Measurements from ENCODE around the gene KRTAP1-1. TPM values are rescaled to one million over a fixed set of nuclear protein-coding genes. Genes with fewer than 3 reads are reported as not detected.

KRTAP1-1 gene
- total RNA-seq, 1 experiment from 2014 or later: not detected

- Mint-ChIP-seq H3K36me3 (ENCODE audit: insufficient read depth, unreplicated experiment) (peaks cover 11% of the 10 kb centered on the region), H3K4me3 (ENCODE audit: unreplicated experiment) (no peak overlapping the region)
- BruUV-seq (replicated peaks): no TSS peak
Observed at GRCh38 chr17:41054025-41054424, 12.8 kb upstream of the KRTAP1-1 start.

GRCh38 chr17:41052566-41052965 is 11.3 kb upstream of the KRTAP1-1 start:
- no peak for TF ChIP-seq CTCF (IDR thresholded peaks at IDR 0.05; ENCODE audit: insufficient read depth in 1 of 2, low read depth in 1 of 2, low read length in 1 of 2, severe bottlenecking in 1 of 2, unreplicated experiment in 1 of 2)
- Mint-ChIP-seq H3K4me1 (ENCODE audit: low read depth, unreplicated experiment) (peaks cover 31% of the 10 kb centered on the region), H3K27me3 (ENCODE audit: insufficient read depth, unreplicated experiment) (no peaks in the 10 kb centered on the region), H3K36me3 (ENCODE audit: insufficient read depth, unreplicated experiment) (peaks cover 5% of the 10 kb centered on the region), H3K4me3 (ENCODE audit: unreplicated experiment) (no peak overlapping the region), H3K9me3 (ENCODE audit: unreplicated experiment) (peaks cover 10% of the 10 kb centered on the region), H3K27ac (ENCODE audit: unreplicated experiment) (no peak overlapping the region)
- intact Hi-C loops (cut with micrococcal nuclease; ENCODE audit: unreplicated experiment): no loop called here
- Histone ChIP-seq H3K4me3 (ENCODE audit: low read depth, low read length) (no peak overlapping the region), H3K27me3 (replicated peaks; ENCODE audit: control insufficient read depth, insufficient read depth, low read length) (no peaks in the 10 kb centered on the region), H3K4me1 (peaks cover 28% of the 10 kb centered on the region), H3K9me3 (peaks cover 8% of the 10 kb centered on the region), H3K36me3 (ENCODE audit: control insufficient read depth, insufficient read depth, low read length) (no peaks in the 10 kb centered on the region)
- no TSS peak for BruUV-seq (replicated peaks)
- ChIA-PET CTCF (no interaction called here), POLR2A (no interaction called here)
- no peak for DNase-seq

More at GRCh38 chr17:41054025-41054424, 12.8 kb upstream of the KRTAP1-1 start:
- POLR2A ChIA-PET: no interaction called here
- Histone ChIP-seq H3K36me3 (ENCODE audit: control insufficient read depth, insufficient read depth, low read length) (no peaks in the 10 kb centered on the region), H3K9me3 (peaks cover 8% of the 10 kb centered on the region), H3K4me1 (peaks cover 28% of the 10 kb centered on the region), H3K4me3 (ENCODE audit: low read depth, low read length) (no peak overlapping the region), H3K27me3 (replicated peaks; ENCODE audit: control insufficient read depth, insufficient read depth, low read length) (no peaks in the 10 kb centered on the region)
- Mint-ChIP-seq H3K9me3 (ENCODE audit: unreplicated experiment) (peaks cover 10% of the 10 kb centered on the region), H3K27me3 (ENCODE audit: insufficient read depth, unreplicated experiment) (no peaks in the 10 kb centered on the region), H3K27ac (ENCODE audit: unreplicated experiment) (peak overlapping the region; percentile 53), H3K4me1 (ENCODE audit: low read depth, unreplicated experiment) (peaks cover 28% of the 10 kb centered on the region)
- CTCF ChIA-PET: no interaction called here
- TF ChIP-seq CTCF (IDR thresholded peaks at IDR 0.05; ENCODE audit: insufficient read depth in 1 of 2, low read depth in 1 of 2, low read length in 1 of 2, severe bottlenecking in 1 of 2, unreplicated experiment in 1 of 2): no peak
- peak; percentile 40 to 50 for DNase-seq
- intact Hi-C loops (cut with micrococcal nuclease; ENCODE audit: unreplicated experiment): no loop called here

- ChIA-PET CTCF (interaction anchor here (0.7 kb wide), 2 partner anchors 10 kb away, joined by 4 to 7 read pairs; no protein-coding TSS in a partner anchor), POLR2A (interaction anchor here (1.8 kb wide), 1 partner anchor 10 kb away, joined by 8 read pairs; no protein-coding TSS in a partner anchor)
- Histone ChIP-seq H3K4me1 (peaks cover 31% of the 10 kb centered on the region), H3K4me3 (ENCODE audit: low read depth, low read length) (no peak overlapping the region), H3K9me3 (peaks cover 9% of the 10 kb centered on the region), H3K27me3 (replicated peaks; ENCODE audit: control insufficient read depth, insufficient read depth, low read length) (no peaks in the 10 kb centered on the region), H3K36me3 (ENCODE audit: control insufficient read depth, insufficient read depth, low read length) (no peaks in the 10 kb centered on the region)
- H3K4me1 Mint-ChIP-seq (ENCODE audit: low read depth, unreplicated experiment): peaks cover 26% of the 10 kb centered on the region
- H3K36me3 Mint-ChIP-seq (ENCODE audit: insufficient read depth, unreplicated experiment): peaks cover 5% of the 10 kb centered on the region
- no peak for DNase-seq
- peaks cover 11% of the 10 kb centered on the region for H3K9me3 Mint-ChIP-seq (ENCODE audit: unreplicated experiment)
- no peak for TF ChIP-seq CTCF (IDR thresholded peaks at IDR 0.05; ENCODE audit: insufficient read depth in 1 of 2, low read depth in 1 of 2, low read length in 1 of 2, severe bottlenecking in 1 of 2, unreplicated experiment in 1 of 2)
- H3K27ac Mint-ChIP-seq (ENCODE audit: unreplicated experiment): peak overlapping the region; percentile 91
- no TSS peak for BruUV-seq (replicated peaks)
- no peaks in the 10 kb centered on the region for H3K27me3 Mint-ChIP-seq (ENCODE audit: insufficient read depth, unreplicated experiment)
- intact Hi-C loops (cut with micrococcal nuclease; ENCODE audit: unreplicated experiment): no loop called here
- peak overlapping the region; percentile 58 for H3K4me3 Mint-ChIP-seq (ENCODE audit: unreplicated experiment)
Observed at GRCh38 chr17:41049110-41049509, 7.9 kb upstream of the KRTAP1-1 start.

Measured in Caco-2 (cell line).